ENCODE measurements around the gene TULP4.
"Not testable (repeated sequence)": the region's sequence is repeated elsewhere in the genome, so short reads cannot be mapped to it uniquely, and the experiment has no call there.

The TULP4 gene

GRCh38 chr6:158522616-158523015 lies 210.4 kb downstream of the TULP4 start:
- Histone ChIP-seq H3K4me3 (ENCODE audit: low read length) (no peak overlapping the region), H3K36me3 (ENCODE audit: control insufficient read depth, insufficient read depth, low read length) (no peaks in the 10 kb centered on the region), H3K9ac (ENCODE audit: low read length) (no peak overlapping the region), H3K9me3 (ENCODE audit: control insufficient read depth, low read length) (no peaks in the 10 kb centered on the region), H3K4me1 (ENCODE audit: control insufficient read depth, insufficient read depth, low read length) (peaks cover 5% of the 10 kb centered on the region), H3K27me3 (ENCODE audit: control insufficient read depth, insufficient read depth, low read length) (peaks cover 10% of the 10 kb centered on the region)

- H3K27me3 ChIP-seq (ENCODE audit: control insufficient read depth, insufficient read depth, low read length) = peaks cover 8% of the 10 kb centered on the region
- no peak overlapping the region for H3K4me3 ChIP-seq (ENCODE audit: low read length)
- no peaks in the 10 kb centered on the region for H3K9me3 ChIP-seq (ENCODE audit: control insufficient read depth, low read length)
- H3K4me1 ChIP-seq (ENCODE audit: control insufficient read depth, insufficient read depth, low read length) = no peaks in the 10 kb centered on the region
- H3K36me3 ChIP-seq (ENCODE audit: control insufficient read depth, insufficient read depth, low read length) = no peaks in the 10 kb centered on the region
- no peak overlapping the region for H3K9ac ChIP-seq (ENCODE audit: low read length)
Observed at GRCh38 chr6:158524311-158524710, 212.0 kb downstream of the TULP4 start.

GRCh38 chr6:158527858-158528257 lies 215.6 kb downstream of the TULP4 start:
- not testable (repeated sequence) for H3K4me1 ChIP-seq (ENCODE audit: control insufficient read depth, insufficient read depth, low read length); H3K27me3 ChIP-seq (ENCODE audit: control insufficient read depth, insufficient read depth, low read length); H3K9me3 ChIP-seq (ENCODE audit: control insufficient read depth, low read length); H3K36me3 ChIP-seq (ENCODE audit: control insufficient read depth, insufficient read depth, low read length); H3K4me3 ChIP-seq (ENCODE audit: low read length); H3K9ac ChIP-seq (ENCODE audit: low read length)

- no peaks in the 10 kb centered on the region for H3K4me1 ChIP-seq (ENCODE audit: control insufficient read depth, insufficient read depth, low read length)
- no peaks in the 10 kb centered on the region for H3K9me3 ChIP-seq (ENCODE audit: control insufficient read depth, low read length)
- no peak overlapping the region for H3K9ac ChIP-seq (ENCODE audit: low read length)
- H3K27me3 ChIP-seq (ENCODE audit: control insufficient read depth, insufficient read depth, low read length) = peaks cover 4% of the 10 kb centered on the region
- H3K4me3 ChIP-seq (ENCODE audit: low read length) = no peak overlapping the region
- H3K36me3 ChIP-seq (ENCODE audit: control insufficient read depth, insufficient read depth, low read length) = no peaks in the 10 kb centered on the region
Observed at GRCh38 chr6:158528826-158529225, 216.6 kb downstream of the TULP4 start.

- Histone ChIP-seq H3K9me3 (ENCODE audit: control insufficient read depth, low read length) (no peaks in the 10 kb centered on the region), H3K4me1 (ENCODE audit: control insufficient read depth, insufficient read depth, low read length) (no peaks in the 10 kb centered on the region), H3K27me3 (ENCODE audit: control insufficient read depth, insufficient read depth, low read length) (no peaks in the 10 kb centered on the region), H3K36me3 (ENCODE audit: control insufficient read depth, insufficient read depth, low read length) (no peaks in the 10 kb centered on the region), H3K9ac (ENCODE audit: low read length) (no peak overlapping the region), H3K4me3 (ENCODE audit: low read length) (no peak overlapping the region)
Observed at GRCh38 chr6:158529629-158530028, 217.4 kb downstream of the TULP4 start.

- peaks cover 11% of the 10 kb centered on the region for H3K27me3 ChIP-seq (ENCODE audit: control insufficient read depth, insufficient read depth, low read length)
- H3K36me3 ChIP-seq (ENCODE audit: control insufficient read depth, insufficient read depth, low read length) = no peaks in the 10 kb centered on the region
Observed at GRCh38 chr6:158531566-158531965, 219.3 kb downstream of the TULP4 start.

GRCh38 chr6:158531970-158532369 lies 219.7 kb downstream of the TULP4 start:
- no peaks in the 10 kb centered on the region for H3K9me3 ChIP-seq (ENCODE audit: control insufficient read depth, low read length)
- no peak overlapping the region for H3K9ac ChIP-seq (ENCODE audit: low read length)

More at GRCh38 chr6:158531566-158531965, 219.3 kb downstream of the TULP4 start:
- Histone ChIP-seq H3K4me1 (ENCODE audit: control insufficient read depth, insufficient read depth, low read length) (peaks cover 6% of the 10 kb centered on the region), H3K9ac (ENCODE audit: low read length) (no peak overlapping the region), H3K4me3 (ENCODE audit: low read length) (no peak overlapping the region), H3K9me3 (ENCODE audit: control insufficient read depth, low read length) (no peaks in the 10 kb centered on the region)

GRCh38 chr6:158536084-158536890 lies 224.0 kb downstream of the TULP4 start:
- Histone ChIP-seq H3K4me3 (ENCODE audit: low read length) (peak overlapping the region; percentile 19), H3K4me1 (ENCODE audit: control insufficient read depth, insufficient read depth, low read length) (peaks cover 7% of the 10 kb centered on the region), H3K36me3 (ENCODE audit: control insufficient read depth, insufficient read depth, low read length) (no peaks in the 10 kb centered on the region), H3K27me3 (ENCODE audit: control insufficient read depth, insufficient read depth, low read length) (peaks cover 32% of the 10 kb centered on the region), H3K9me3 (ENCODE audit: control insufficient read depth, low read length) (no peaks in the 10 kb centered on the region), H3K9ac (ENCODE audit: low read length) (peak overlapping the region; percentile 34)

More at GRCh38 chr6:158531970-158532369, 219.7 kb downstream of the TULP4 start:
- Histone ChIP-seq H3K36me3 (ENCODE audit: control insufficient read depth, insufficient read depth, low read length) (no peaks in the 10 kb centered on the region), H3K4me3 (ENCODE audit: low read length) (no peak overlapping the region), H3K4me1 (ENCODE audit: control insufficient read depth, insufficient read depth, low read length) (peaks cover 7% of the 10 kb centered on the region), H3K27me3 (ENCODE audit: control insufficient read depth, insufficient read depth, low read length) (peaks cover 12% of the 10 kb centered on the region)

GRCh38 chr6:158536891-158537798 lies 224.9 kb downstream of the TULP4 start:
- peaks cover 7% of the 10 kb centered on the region for H3K4me1 ChIP-seq (ENCODE audit: control insufficient read depth, insufficient read depth, low read length)
- H3K27me3 ChIP-seq (ENCODE audit: control insufficient read depth, insufficient read depth, low read length) = peaks cover 32% of the 10 kb centered on the region
- H3K9ac ChIP-seq (ENCODE audit: low read length) = no peak overlapping the region
- H3K4me3 ChIP-seq (ENCODE audit: low read length) = no peak overlapping the region
- no peaks in the 10 kb centered on the region for H3K9me3 ChIP-seq (ENCODE audit: control insufficient read depth, low read length)
- H3K36me3 ChIP-seq (ENCODE audit: control insufficient read depth, insufficient read depth, low read length) = no peaks in the 10 kb centered on the region

GRCh38 chr6:158538741-158539140 lies 226.5 kb downstream of the TULP4 start:
- peaks cover 7% of the 10 kb centered on the region for H3K4me1 ChIP-seq (ENCODE audit: control insufficient read depth, insufficient read depth, low read length)
- peaks cover 32% of the 10 kb centered on the region for H3K27me3 ChIP-seq (ENCODE audit: control insufficient read depth, insufficient read depth, low read length)
- no peaks in the 10 kb centered on the region for H3K9me3 ChIP-seq (ENCODE audit: control insufficient read depth, low read length)
- no peak overlapping the region for H3K4me3 ChIP-seq (ENCODE audit: low read length)
- H3K36me3 ChIP-seq (ENCODE audit: control insufficient read depth, insufficient read depth, low read length) = no peaks in the 10 kb centered on the region
- H3K9ac ChIP-seq (ENCODE audit: low read length) = no peak overlapping the region

- no peaks in the 10 kb centered on the region for H3K9me3 ChIP-seq (ENCODE audit: control insufficient read depth, low read length)
- no peak overlapping the region for H3K9ac ChIP-seq (ENCODE audit: low read length)
- no peaks in the 10 kb centered on the region for H3K36me3 ChIP-seq (ENCODE audit: control insufficient read depth, insufficient read depth, low read length)
- H3K4me3 ChIP-seq (ENCODE audit: low read length) = no peak overlapping the region
- peaks cover 32% of the 10 kb centered on the region for H3K27me3 ChIP-seq (ENCODE audit: control insufficient read depth, insufficient read depth, low read length)
- peaks cover 7% of the 10 kb centered on the region for H3K4me1 ChIP-seq (ENCODE audit: control insufficient read depth, insufficient read depth, low read length)
Observed at GRCh38 chr6:158539413-158539812, 227.1 kb downstream of the TULP4 start.

- H3K9me3 ChIP-seq (ENCODE audit: control insufficient read depth, low read length) = no peaks in the 10 kb centered on the region
- no peaks in the 10 kb centered on the region for H3K36me3 ChIP-seq (ENCODE audit: control insufficient read depth, insufficient read depth, low read length)
- no peak overlapping the region for H3K4me3 ChIP-seq (ENCODE audit: low read length)
- H3K4me1 ChIP-seq (ENCODE audit: control insufficient read depth, insufficient read depth, low read length) = peaks cover 7% of the 10 kb centered on the region
- no peak overlapping the region for H3K9ac ChIP-seq (ENCODE audit: low read length)
- peaks cover 32% of the 10 kb centered on the region for H3K27me3 ChIP-seq (ENCODE audit: control insufficient read depth, insufficient read depth, low read length)
Observed at GRCh38 chr6:158539881-158540280, 227.6 kb downstream of the TULP4 start.

Measured in mucosa of stomach (tissue), 1 donor.